ENCODE measurements around the gene SMIM15. TPM values are rescaled to one million over a fixed set of nuclear protein-coding genes. Genes with fewer than 3 reads are reported as not detected.
"Not testable (repeated sequence)": the region's sequence is repeated elsewhere in the genome, so short reads cannot be mapped to it uniquely, and the experiment has no call there.

SMIM15 gene
- polyA plus RNA-seq (ENCODE audit: insufficient read length in 3 of 3) = 10 to 100 TPM; 81.0 to 98.0 (median 88.0) TPM
- long read RNA-seq, donor 1, transcript SMIM15-201 (3 exons, 2,889 nt) = major isoform, 35 of 35 reads
- long read RNA-seq, donor 1, partial matches to known transcripts = 0 of 35 reads
- long read RNA-seq, donor 1, other reads (novel, unspliced or antisense) = 0 of 35 reads
- long read RNA-seq, donor 2, transcript SMIM15-201 (3 exons, 2,889 nt) = major isoform, 32 of 32 reads
- long read RNA-seq, donor 2, partial matches to known transcripts = 0 of 32 reads
- long read RNA-seq, donor 2, other reads (novel, unspliced or antisense) = 0 of 32 reads
- long read RNA-seq, donor 3, transcript SMIM15-201 (3 exons, 2,889 nt) = major isoform, 55 of 62 reads
- long read RNA-seq, donor 3, partial matches to known transcripts = 6 of 62 reads
- long read RNA-seq, donor 3, other reads (novel, unspliced or antisense) = 0 of 62 reads
- long read RNA-seq, donor 4, transcript SMIM15-201 (3 exons, 2,889 nt) = major isoform, 41 of 42 reads
- long read RNA-seq, donor 4, partial matches to known transcripts = 0 of 42 reads
- long read RNA-seq, donor 4, other reads (novel, unspliced or antisense) = 0 of 42 reads
- long read RNA-seq, donor 5 = 0 reads
- long read RNA-seq, donor 6, transcript SMIM15-201 (3 exons, 2,889 nt) = major isoform, 28 of 28 reads
- long read RNA-seq, donor 6, partial matches to known transcripts = 0 of 28 reads
- long read RNA-seq, donor 6, other reads (novel, unspliced or antisense) = 0 of 28 reads
- long read RNA-seq, donor 7, transcript SMIM15-201 (3 exons, 2,889 nt) = major isoform, 37 of 54 reads
- long read RNA-seq, donor 7, partial matches to known transcripts = 17 of 54 reads
- long read RNA-seq, donor 7, other reads (novel, unspliced or antisense) = 0 of 54 reads
- long read RNA-seq, donor 8 = 0 reads
- long read RNA-seq, donor 9, transcript SMIM15-201 (3 exons, 2,889 nt) = major isoform, 39 of 39 reads
- long read RNA-seq, donor 9, partial matches to known transcripts = 0 of 39 reads
- long read RNA-seq, donor 9, other reads (novel, unspliced or antisense) = 0 of 39 reads
- long read RNA-seq, donor 10, transcript SMIM15-201 (3 exons, 2,889 nt) = major isoform, 56 of 56 reads
- long read RNA-seq, donor 10, partial matches to known transcripts = 0 of 56 reads
- long read RNA-seq, donor 10, other reads (novel, unspliced or antisense) = 0 of 56 reads
- long read RNA-seq, donor 11, transcript SMIM15-201 (3 exons, 2,889 nt) = major isoform, 32 of 32 reads
- long read RNA-seq, donor 11, partial matches to known transcripts = 0 of 32 reads
- long read RNA-seq, donor 11, other reads (novel, unspliced or antisense) = 0 of 32 reads
- long read RNA-seq, donor 12, transcript SMIM15-201 (3 exons, 2,889 nt) = major isoform, 19 of 19 reads
- long read RNA-seq, donor 12, partial matches to known transcripts = 0 of 19 reads
- long read RNA-seq, donor 12, other reads (novel, unspliced or antisense) = 0 of 19 reads
- long read RNA-seq, donor 13 = 0 reads
- long read RNA-seq, donor 14, transcript SMIM15-201 (3 exons, 2,889 nt) = major isoform, 41 of 42 reads
- long read RNA-seq, donor 14, partial matches to known transcripts = 0 of 42 reads
- long read RNA-seq, donor 14, other reads (novel, unspliced or antisense) = 0 of 42 reads
- long read RNA-seq, donor 15, transcript SMIM15-201 (3 exons, 2,889 nt) = major isoform, 18 of 19 reads
- long read RNA-seq, donor 15, partial matches to known transcripts = 0 of 19 reads
- long read RNA-seq, donor 15, other reads (novel, unspliced or antisense) = 0 of 19 reads
- long read RNA-seq, donor 16, transcript SMIM15-201 (3 exons, 2,889 nt) = major isoform, 102 of 103 reads
- long read RNA-seq, donor 16, partial matches to known transcripts = 0 of 103 reads
- long read RNA-seq, donor 16, other reads (novel, unspliced or antisense) = 0 of 103 reads

GRCh38 chr5:61162010-61162831 is at the start of gene SMIM15:
SMIM15 (minus strand) TSS chr5:61162468; CDS start chr5:61160171, 2,297 bp downstream.
- DNase-seq (ENCODE audit: extremely low read depth in 1 of 11, low read depth in 9 of 11, low spot score in 4 of 11) = peak; percentile 73 to 90 (median 85)

GRCh38 chr5:61207884-61208283 is 45.6 kb upstream of the SMIM15 start:
- DNase-seq (ENCODE audit: extremely low read depth in 1 of 11, low read depth in 9 of 11, low spot score in 4 of 11) = no peak

- DNase-seq (ENCODE audit: extremely low read depth in 1 of 11, low read depth in 9 of 11, low spot score in 4 of 11) = no peak
These were observed 42.7 kb upstream of the SMIM15 start for GRCh38 chr5:61205013-61205412.

GRCh38 chr5:61202213-61202612 is 39.9 kb upstream of the SMIM15 start:
- DNase-seq (ENCODE audit: extremely low read depth in 1 of 11, low read depth in 9 of 11, low spot score in 4 of 11) = no peak

GRCh38 chr5:61200582-61201155 is 38.4 kb upstream of the SMIM15 start:
- no peak for DNase-seq (ENCODE audit: extremely low read depth in 1 of 11, low read depth in 9 of 11, low spot score in 4 of 11)

- DNase-seq (ENCODE audit: extremely low read depth in 1 of 11, low read depth in 9 of 11, low spot score in 4 of 11) = no peak
These were observed 36.3 kb upstream of the SMIM15 start for GRCh38 chr5:61198606-61199005.

- DNase-seq (ENCODE audit: extremely low read depth in 1 of 11, low read depth in 9 of 11, low spot score in 4 of 11) = not testable (repeated sequence)
These were observed 25.6 kb upstream of the SMIM15 start for GRCh38 chr5:61187826-61188225.

- DNase-seq (ENCODE audit: extremely low read depth in 1 of 11, low read depth in 9 of 11, low spot score in 4 of 11) = not testable (repeated sequence)
These were observed 25.1 kb upstream of the SMIM15 start for GRCh38 chr5:61187352-61187751.

- DNase-seq (ENCODE audit: extremely low read depth in 1 of 11, low read depth in 9 of 11, low spot score in 4 of 11) = no peak
These were observed 24.4 kb upstream of the SMIM15 start for GRCh38 chr5:61186634-61187033.

- no peak for DNase-seq (ENCODE audit: extremely low read depth in 1 of 11, low read depth in 9 of 11, low spot score in 4 of 11)
These were observed 22.4 kb upstream of the SMIM15 start for GRCh38 chr5:61184708-61185107.

GRCh38 chr5:61183538-61183937 is 21.3 kb upstream of the SMIM15 start:
- DNase-seq (ENCODE audit: extremely low read depth in 1 of 11, low read depth in 9 of 11, low spot score in 4 of 11) = no peak

- no peak for DNase-seq (ENCODE audit: extremely low read depth in 1 of 11, low read depth in 9 of 11, low spot score in 4 of 11)
These were observed 20.2 kb upstream of the SMIM15 start for GRCh38 chr5:61182449-61182848.

- no peak for DNase-seq (ENCODE audit: extremely low read depth in 1 of 11, low read depth in 9 of 11, low spot score in 4 of 11)
These were observed 18.6 kb upstream of the SMIM15 start for GRCh38 chr5:61180886-61181285.

- DNase-seq (ENCODE audit: extremely low read depth in 1 of 11, low read depth in 9 of 11, low spot score in 4 of 11) = no peak
These were observed 16.4 kb upstream of the SMIM15 start for GRCh38 chr5:61178702-61179101.

- DNase-seq (ENCODE audit: extremely low read depth in 1 of 11, low read depth in 9 of 11, low spot score in 4 of 11) = no peak
These were observed 15.4 kb upstream of the SMIM15 start for GRCh38 chr5:61177716-61178115.

GRCh38 chr5:61177070-61177469 is 14.8 kb upstream of the SMIM15 start:
- DNase-seq (ENCODE audit: extremely low read depth in 1 of 11, low read depth in 9 of 11, low spot score in 4 of 11) = no peak

- no peak for DNase-seq (ENCODE audit: extremely low read depth in 1 of 11, low read depth in 9 of 11, low spot score in 4 of 11)
These were observed 14.4 kb upstream of the SMIM15 start for GRCh38 chr5:61176631-61177030.
